Left ventricle myocardium inferior (tissue), 1 donor: ENCODE results near the gene DDX28. TPM values are rescaled to one million over a fixed set of nuclear protein-coding genes. Genes with fewer than 3 reads are reported as not detected.
A peak's percentile ranks its signal among the peaks of the same experiment; 100 is the strongest.

Experiments
- DNase-seq: peaks from one replicate; pipeline ENCODE4 v3.0.0-alpha.2; 2020
- H3K27ac ChIP-seq: fragments of 200-600 bp; replicated peaks from 2 replicates; pipeline ENCODE4 v1.8.0; 2021
- H3K27me3 ChIP-seq: fragments of 200-600 bp; 2 replicates; pipeline ENCODE4 v1.8.0; 2021; ENCODE audit warnings: low read depth
- H3K36me3 ChIP-seq: fragments of 200-600 bp; 2 replicates; pipeline ENCODE4 v1.8.0; 2021
- H3K4me1 ChIP-seq: fragments of 200-600 bp; 2 replicates; pipeline ENCODE4 v1.8.0; 2021
- H3K4me3 ChIP-seq: fragments of 200-600 bp; 2 replicates; pipeline ENCODE4 v1.8.0; 2021; ENCODE audit warnings: mild to moderate bottlenecking, moderate library complexity
- H3K9me3 ChIP-seq: fragments of 200-600 bp; replicated peaks from 2 replicates; pipeline ENCODE4 v1.8.0; 2021
- CTCF ChIP-seq: fragments of 200-600 bp; IDR thresholded peaks from 2 replicates; pipeline ENCODE4 v1.8.0; 2021; ENCODE audit warnings: antibody characterized with exemption, mild to moderate bottlenecking, borderline replicate concordance
- intact Hi-C: fragments of 100-400 bp; cut with micrococcal nuclease; formaldehyde crosslinking; loops from one replicate; pipeline ENCODE4 v1.11.0; 2022
- total RNA-seq: library from RNA; stranded (reverse); fragmentation: NEBNext Ultra II Directional; extraction: Animal tissue kit (Norgen Biotek cat#: 25700); gene quantifications from one replicate; pipeline ENCODE4 v1.2.1, GENCODE V29; 2021
- donor health status: DM: no; HTN: yes; CAD: no; lungs with severe emphysema.

DDX28 gene
- total RNA-seq, 1 donor from 2014 or later = 8.9 TPM

DNA sequence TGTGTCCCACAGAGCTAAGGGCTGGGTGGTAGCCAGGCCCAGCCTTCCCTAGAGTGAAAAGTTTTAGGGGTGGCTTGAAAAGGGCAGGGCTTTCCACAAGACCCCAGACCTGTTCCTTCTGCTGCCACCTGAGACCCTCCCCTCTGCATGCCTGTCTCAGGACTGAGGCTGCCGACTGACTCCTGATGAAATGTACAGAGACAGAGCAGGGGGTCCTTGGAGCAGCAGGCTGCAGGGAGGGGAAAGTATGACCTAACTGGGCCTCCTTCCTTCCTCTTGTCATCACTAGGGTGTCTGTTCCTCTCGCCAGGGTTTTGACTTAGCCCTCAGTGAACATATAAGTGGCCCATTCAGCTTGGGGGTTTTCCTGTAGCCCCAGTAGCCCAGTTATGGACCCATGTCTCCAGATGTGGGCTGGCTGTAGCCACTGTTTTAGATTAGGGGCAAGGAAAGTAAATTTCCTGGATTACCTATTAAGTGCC lies 47.3 kb upstream of the DDX28 start:
- H3K4me1 ChIP-seq = peaks cover 42% of the 10 kb centered on the region
- DNase-seq = no peak
- H3K27ac ChIP-seq = peak overlapping the region; percentile 54
- H3K4me3 ChIP-seq = no peak overlapping the region
- TF ChIP-seq CTCF = no peak
- no peaks in the 10 kb centered on the region for H3K27me3 ChIP-seq
- peaks cover 37% of the 10 kb centered on the region for H3K36me3 ChIP-seq
- H3K9me3 ChIP-seq = no peaks in the 10 kb centered on the region
- intact Hi-C loops = no loop called here

- intact Hi-C loops = no loop called here
- peak overlapping the region; percentile 54 for H3K27ac ChIP-seq
Observed at GRCh38 chr16:68069511-68070248, 46.6 kb upstream of the DDX28 start.

GRCh38 chr16:68068926-68069325 lies 45.9 kb upstream of the DDX28 start:
- no peak for TF ChIP-seq CTCF
- intact Hi-C loops = no loop called here
- no peak for DNase-seq
- Histone ChIP-seq H3K4me3 (no peak overlapping the region), H3K4me1 (peaks cover 55% of the 10 kb centered on the region), H3K27me3 (no peaks in the 10 kb centered on the region), H3K36me3 (peaks cover 28% of the 10 kb centered on the region), H3K27ac (peak overlapping the region; percentile 54), H3K9me3 (no peaks in the 10 kb centered on the region)

More at GRCh38 chr16:68069511-68070248, 46.6 kb upstream of the DDX28 start:
- DNase-seq = peak; percentile 60
- peaks cover 35% of the 10 kb centered on the region for H3K36me3 ChIP-seq
- TF ChIP-seq CTCF = no peak
- H3K27me3 ChIP-seq = no peaks in the 10 kb centered on the region
- no peaks in the 10 kb centered on the region for H3K9me3 ChIP-seq
- H3K4me1 ChIP-seq = peaks cover 48% of the 10 kb centered on the region
- no peak overlapping the region for H3K4me3 ChIP-seq

GRCh38 chr16:68066763-68067162 lies 43.7 kb upstream of the DDX28 start:
- DNase-seq = no peak
- TF ChIP-seq CTCF = no peak
- Histone ChIP-seq H3K27ac (no peak overlapping the region), H3K4me1 (peaks cover 45% of the 10 kb centered on the region), H3K36me3 (peaks cover 11% of the 10 kb centered on the region), H3K4me3 (no peak overlapping the region), H3K27me3 (no peaks in the 10 kb centered on the region), H3K9me3 (no peaks in the 10 kb centered on the region)
- intact Hi-C loops = no loop called here

- peaks cover 44% of the 10 kb centered on the region for H3K4me1 ChIP-seq
- DNase-seq = no peak
- H3K36me3 ChIP-seq = peaks cover 4% of the 10 kb centered on the region
- intact Hi-C loops = no loop called here
- no peak for TF ChIP-seq CTCF
- H3K9me3 ChIP-seq = no peaks in the 10 kb centered on the region
- no peak overlapping the region for H3K4me3 ChIP-seq
- H3K27ac ChIP-seq = peak overlapping the region; percentile 60
- no peaks in the 10 kb centered on the region for H3K27me3 ChIP-seq
Observed at GRCh38 chr16:68065716-68066305, 42.8 kb upstream of the DDX28 start.
